Astrocyte (in vitro differentiated cells and primary cell): ENCODE data around the gene MAP7D2. TPM values are rescaled to one million over a fixed set of nuclear protein-coding genes. Genes with fewer than 3 reads are reported as not detected.
"Not testable (repeated sequence)": the region's sequence is repeated elsewhere in the genome, so short reads cannot be mapped to it uniquely, and the experiment has no call there.

Experiments used
- DNase-seq: peaks from one replicate; pipeline ENCODE4 v3.0.0-alpha.2; 2010; ENCODE audit warnings: low read depth
- FAIRE-seq: peaks from 2 replicates; lab custom pipeline; 2011; peaks lifted over from hg19 to GRCh38; lab: Jason Lieb, UNC
- H2AFZ ChIP-seq: 2 replicates; pipeline ENCODE4 v1.6.0; 2012; ENCODE audit warnings: low read depth, low read length, inconsistent platforms
- H3K27ac ChIP-seq: 2 replicates; pipeline ENCODE4 v1.5.1; 2011; ENCODE audit warnings: low read depth, low read length, inconsistent platforms
- H3K27me3 ChIP-seq: 2 replicates; pipeline ENCODE4 v1.6.0; 2011; ENCODE audit warnings: low read length, inconsistent platforms; ENCODE audit not compliant: insufficient read depth
- H3K36me3 ChIP-seq: 2 replicates; pipeline ENCODE4 v1.5.1; 2011; ENCODE audit warnings: low read length, inconsistent platforms; ENCODE audit not compliant: insufficient read depth
- H3K4me1 ChIP-seq: 2 replicates; pipeline ENCODE4 v1.5.1; 2011; ENCODE audit warnings: low read length, inconsistent platforms; ENCODE audit not compliant: insufficient read depth
- H3K4me2 ChIP-seq: 2 replicates; pipeline ENCODE4 v1.6.0; 2012; ENCODE audit warnings: low read length, inconsistent platforms
- H3K4me3 ChIP-seq: 2 replicates; pipeline ENCODE4 v1.5.1; 2011; ENCODE audit warnings: low read depth, mild to moderate bottlenecking, low read length, inconsistent platforms; ENCODE audit not compliant: insufficient read depth
- H3K79me2 ChIP-seq: 2 replicates; pipeline ENCODE4 v1.6.0; 2012; ENCODE audit warnings: mild to moderate bottlenecking, low read length, inconsistent platforms; ENCODE audit not compliant: insufficient read depth
- H3K9ac ChIP-seq: 2 replicates; pipeline ENCODE4 v1.6.0; 2012; ENCODE audit warnings: mild to moderate bottlenecking, low read length, inconsistent platforms
- H3K9me3 ChIP-seq: 2 replicates; pipeline ENCODE4 v1.5.1; 2012; ENCODE audit warnings: low read depth, mild to moderate bottlenecking, low read length, inconsistent platforms; ENCODE audit not compliant: insufficient read depth
- H4K20me1 ChIP-seq: 2 replicates; pipeline ENCODE4 v1.6.0; 2012; ENCODE audit warnings: low read length, inconsistent platforms; ENCODE audit not compliant: insufficient read depth
- H3K27ac Mint-ChIP-seq: one replicate; pipeline ENCODE4 v1.8.0; 2021; ENCODE audit warnings: mild to moderate bottlenecking, mixed read lengths; ENCODE audit not compliant: unreplicated experiment
- H3K27me3 Mint-ChIP-seq: one replicate; pipeline ENCODE4 v1.8.0; 2021; ENCODE audit warnings: low read depth, mixed read lengths; ENCODE audit not compliant: unreplicated experiment
- H3K36me3 Mint-ChIP-seq: one replicate; pipeline ENCODE4 v1.8.0; 2021; ENCODE audit warnings: low read depth, mixed read lengths; ENCODE audit not compliant: unreplicated experiment
- H3K4me1 Mint-ChIP-seq: one replicate; pipeline ENCODE4 v1.8.0; 2021; ENCODE audit warnings: low read depth, mixed read lengths; ENCODE audit not compliant: unreplicated experiment
- H3K4me3 Mint-ChIP-seq: one replicate; pipeline ENCODE4 v1.8.0; 2021; ENCODE audit warnings: mild to moderate bottlenecking, moderate library complexity, mixed read lengths; ENCODE audit not compliant: unreplicated experiment
- H3K9me3 Mint-ChIP-seq: one replicate; pipeline ENCODE4 v1.8.0; 2021; ENCODE audit warnings: mild to moderate bottlenecking, mixed read lengths; ENCODE audit not compliant: unreplicated experiment
- EZH2 ChIP-seq: IDR thresholded peaks from 2 replicates; pipeline ENCODE4 v1.6.1; 2012; ENCODE audit warnings: mild to moderate bottlenecking, low read length, inconsistent platforms; ENCODE audit not compliant: insufficient read depth
- total RNA-seq: library from RNA; stranded (reverse); gene quantifications from 2 replicates; pipeline ENCODE4 v1.2.1, GENCODE V29; 2021
- TF ChIP-seq, protein P1 (sequence below): IDR thresholded peaks from 2 replicates; pipeline ENCODE4 v1.5.1; 2011; ENCODE audit warnings: low read depth, mild to moderate bottlenecking, inconsistent platforms, low read length, moderate library complexity; ENCODE audit not compliant: insufficient read depth

MAP7D2 gene
- total RNA-seq, 1 donor from 2014 or later, result 1.3 TPM

DNA sequence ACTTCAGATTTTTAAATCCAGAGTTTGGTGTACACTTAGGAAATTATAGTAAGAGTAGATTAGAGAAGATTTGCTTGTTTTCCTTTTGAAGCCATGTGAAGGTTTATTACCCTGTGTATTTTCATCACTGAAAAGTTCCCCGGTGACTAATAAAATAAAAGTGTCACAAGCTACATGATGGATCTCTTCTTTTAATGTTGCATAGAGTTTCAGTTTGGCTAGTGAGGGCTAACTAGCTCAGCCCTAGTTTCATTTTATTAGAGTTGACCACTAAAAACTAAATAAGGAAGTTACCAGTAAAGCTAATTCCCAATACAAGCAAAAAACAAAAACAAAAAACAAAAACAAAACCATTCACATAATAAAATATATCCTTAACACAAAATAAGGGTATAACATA, 10.1 kb upstream of the MAP7D2 start:
- peaks cover 10% of the 10 kb centered on the region for H3K36me3 ChIP-seq
- FAIRE-seq, result peak; percentile 100
- H3K27me3 ChIP-seq, result not testable (repeated sequence)

DNA sequence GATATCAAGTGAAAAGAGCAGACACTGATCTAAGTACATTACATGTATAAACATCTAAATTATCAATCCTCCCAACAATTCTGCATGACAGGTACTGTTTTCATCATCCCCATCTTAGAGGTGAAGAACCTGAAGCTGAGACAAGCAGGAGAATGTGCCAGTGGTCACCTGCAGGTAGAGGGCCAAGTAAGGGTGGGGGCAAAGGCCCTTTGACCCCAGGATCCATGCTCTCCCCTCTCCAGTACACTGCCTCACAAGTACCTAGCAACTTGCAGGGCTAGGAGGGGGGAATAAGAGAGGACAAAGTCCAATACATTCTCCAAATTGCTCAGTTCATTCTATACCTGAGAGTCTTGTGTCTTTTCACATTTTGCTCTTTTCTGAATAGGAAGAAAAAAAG, 8.3 kb upstream of the MAP7D2 start:
- Mint-ChIP-seq H3K27me3 (no peaks in the 10 kb centered on the region), H3K4me3 (no peak overlapping the region), H3K4me1 (no peaks in the 10 kb centered on the region), H3K27ac (no peak overlapping the region), H3K36me3 (no peaks in the 10 kb centered on the region), H3K9me3 (no peaks in the 10 kb centered on the region)
- Histone ChIP-seq H3K36me3 (peaks cover 6% of the 10 kb centered on the region), H3K27me3 (no peaks in the 10 kb centered on the region), H3K4me3 (no peak overlapping the region), H3K27ac (no peak overlapping the region), H3K9me3 (no peaks in the 10 kb centered on the region), H3K79me2 (no peaks in the 10 kb centered on the region), H3K4me1 (no peaks in the 10 kb centered on the region), H2AFZ (no peak overlapping the region), H3K9ac (no peak overlapping the region), H4K20me1 (no peaks in the 10 kb centered on the region), H3K4me2 (no peak overlapping the region)
- no peak for TF ChIP-seq EZH2
- TF ChIP-seq, protein P1, sequence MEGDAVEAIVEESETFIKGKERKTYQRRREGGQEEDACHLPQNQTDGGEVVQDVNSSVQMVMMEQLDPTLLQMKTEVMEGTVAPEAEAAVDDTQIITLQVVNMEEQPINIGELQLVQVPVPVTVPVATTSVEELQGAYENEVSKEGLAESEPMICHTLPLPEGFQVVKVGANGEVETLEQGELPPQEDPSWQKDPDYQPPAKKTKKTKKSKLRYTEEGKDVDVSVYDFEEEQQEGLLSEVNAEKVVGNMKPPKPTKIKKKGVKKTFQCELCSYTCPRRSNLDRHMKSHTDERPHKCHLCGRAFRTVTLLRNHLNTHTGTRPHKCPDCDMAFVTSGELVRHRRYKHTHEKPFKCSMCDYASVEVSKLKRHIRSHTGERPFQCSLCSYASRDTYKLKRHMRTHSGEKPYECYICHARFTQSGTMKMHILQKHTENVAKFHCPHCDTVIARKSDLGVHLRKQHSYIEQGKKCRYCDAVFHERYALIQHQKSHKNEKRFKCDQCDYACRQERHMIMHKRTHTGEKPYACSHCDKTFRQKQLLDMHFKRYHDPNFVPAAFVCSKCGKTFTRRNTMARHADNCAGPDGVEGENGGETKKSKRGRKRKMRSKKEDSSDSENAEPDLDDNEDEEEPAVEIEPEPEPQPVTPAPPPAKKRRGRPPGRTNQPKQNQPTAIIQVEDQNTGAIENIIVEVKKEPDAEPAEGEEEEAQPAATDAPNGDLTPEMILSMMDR, result no peak
- FAIRE-seq (no peak), DNase-seq (no peak)

More for the DNA sequence above, 10.1 kb upstream of the MAP7D2 start:
- H3K4me3 Mint-ChIP-seq, H3K4me2 ChIP-seq, H3K9ac ChIP-seq, H3K9me3 Mint-ChIP-seq, DNase-seq, H3K27me3 Mint-ChIP-seq, H4K20me1 ChIP-seq, H3K79me2 ChIP-seq, H3K36me3 Mint-ChIP-seq, H3K27ac Mint-ChIP-seq, H2AFZ ChIP-seq, H3K4me3 ChIP-seq, H3K9me3 ChIP-seq, H3K27ac ChIP-seq, H3K4me1 Mint-ChIP-seq, H3K4me1 ChIP-seq: not testable (repeated sequence)

DNA sequence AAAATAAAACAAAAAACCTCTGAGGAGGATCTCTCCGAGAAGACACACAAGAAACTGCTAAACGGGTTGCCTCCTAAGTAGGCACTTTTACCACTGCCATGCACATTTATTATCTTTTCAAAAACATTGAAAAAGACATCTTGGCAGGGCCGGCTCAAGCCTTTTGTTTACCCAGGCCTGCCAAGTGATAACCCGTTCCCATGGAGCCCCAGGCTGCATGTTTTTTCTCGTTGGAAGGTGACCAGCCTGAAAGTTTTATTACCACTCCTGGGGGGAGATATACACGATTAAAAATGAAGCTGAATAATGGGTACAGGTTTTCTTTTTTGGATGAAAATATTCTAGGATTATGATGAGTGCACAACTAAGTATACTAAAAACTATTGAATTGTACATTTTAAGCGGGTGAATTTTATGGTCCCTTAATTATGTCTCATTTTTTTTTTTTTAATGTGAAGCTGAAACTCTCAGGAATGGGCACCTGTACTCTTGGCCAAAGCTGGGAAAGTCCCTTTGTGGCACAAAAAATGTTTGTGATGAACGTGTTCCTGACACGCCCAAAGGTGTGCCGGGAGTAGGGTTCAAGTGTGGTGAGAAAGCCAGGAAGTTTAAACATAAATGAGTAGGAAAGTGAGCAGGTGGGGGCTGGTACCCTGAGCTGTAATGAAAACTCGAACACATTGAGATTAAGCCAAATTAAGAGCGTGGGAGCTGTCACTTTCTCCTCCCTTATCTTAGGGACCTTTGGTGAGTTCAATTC, 1.5 kb upstream of the MAP7D2 start:
- Mint-ChIP-seq H3K9me3 (no peaks in the 10 kb centered on the region), H3K4me1 (no peaks in the 10 kb centered on the region), H3K36me3 (no peaks in the 10 kb centered on the region), H3K27ac (no peak overlapping the region), H3K27me3 (no peaks in the 10 kb centered on the region), H3K4me3 (no peak overlapping the region)
- H3K9me3 ChIP-seq, result peaks cover 5% of the 10 kb centered on the region
- H3K36me3 ChIP-seq, result no peaks in the 10 kb centered on the region
- H3K79me2 ChIP-seq, result no peaks in the 10 kb centered on the region
- FAIRE-seq (no peak), DNase-seq (no peak)
- no peak overlapping the region for H3K9ac ChIP-seq
- H3K4me1 ChIP-seq, result no peaks in the 10 kb centered on the region
- H3K27ac ChIP-seq, result no peak overlapping the region
- no peak overlapping the region for H3K4me3 ChIP-seq
- no peak overlapping the region for H3K4me2 ChIP-seq
- no peaks in the 10 kb centered on the region for H4K20me1 ChIP-seq
- TF ChIP-seq, protein P1, result no peak
- no peak for TF ChIP-seq EZH2
- no peak overlapping the region for H2AFZ ChIP-seq
- no peaks in the 10 kb centered on the region for H3K27me3 ChIP-seq
